Neural cell (in vitro differentiated cells): ENCODE measurements around the gene IDH3G. TPM values are rescaled to one million over a fixed set of nuclear protein-coding genes. Genes with fewer than 3 reads are reported as not detected.

Experiments
- H2AFZ ChIP-seq: fragments of 200-600, 300-800 bp; sonication (generic), shearing (Covaris generic); 2 replicates; pipeline ENCODE4 v1.6.0; 2014; ENCODE audit warnings: low read depth, mild to moderate bottlenecking, antibody characterized with exemption, low read length, moderate library complexity
- H3F3A ChIP-seq: fragments of 200-600 bp; shearing (Covaris generic); 2 replicates; pipeline ENCODE4 v1.6.1; 2016; ENCODE audit warnings: mild to moderate bottlenecking, moderate library complexity, mixed read lengths, antibody characterized with exemption, low read length; ENCODE audit not compliant: insufficient read depth, poor library complexity, severe bottlenecking
- H3K27ac ChIP-seq: fragments of 200-600, 300-800 bp; sonication (generic), shearing (Covaris generic); 2 replicates; pipeline ENCODE4 v1.5.1; 2014; ENCODE audit warnings: mild to moderate bottlenecking, low read length, moderate library complexity
- H3K27me3 ChIP-seq: fragments of 300-800, 200-600 bp; sonication (generic), shearing (Covaris generic); 2 replicates; pipeline ENCODE4 v1.6.0; 2014; ENCODE audit warnings: mild to moderate bottlenecking, low read depth, low read length, moderate library complexity; ENCODE audit not compliant: insufficient read depth
- H3K36me3 ChIP-seq: fragments of 300-800, 200-600 bp; sonication (generic), shearing (Covaris generic); 2 replicates; pipeline ENCODE4 v1.5.1; 2014; ENCODE audit warnings: mild to moderate bottlenecking, antibody characterized with exemption, low read length, moderate library complexity; ENCODE audit not compliant: insufficient read depth
- H3K4me2 ChIP-seq: fragments of 300-800, 200-600 bp; sonication (generic), shearing (Covaris generic); 2 replicates; pipeline ENCODE4 v1.6.0; 2014; ENCODE audit warnings: mild to moderate bottlenecking, low read length
- H3K4me3 ChIP-seq: fragments of 300-800, 200-600 bp; sonication (generic), shearing (Covaris generic); 2 replicates; pipeline ENCODE4 v1.5.1; 2014; ENCODE audit warnings: mild to moderate bottlenecking, low read length, moderate library complexity
- H3K79me2 ChIP-seq: fragments of 200-600 bp; shearing (Covaris generic); replicated peaks from 2 replicates; pipeline ENCODE4 v1.6.0; 2014; ENCODE audit warnings: mild to moderate bottlenecking, low read length, moderate library complexity; ENCODE audit not compliant: insufficient read depth
- H3K9ac ChIP-seq: fragments of 300-800, 200-600 bp; sonication (generic), shearing (Covaris generic); 2 replicates; pipeline ENCODE4 v1.6.1; 2016; ENCODE audit warnings: mild to moderate bottlenecking, low read length, mixed read lengths
- H3K9me2 ChIP-seq: fragments of 200-600 bp; shearing (Covaris generic); 2 replicates; pipeline ENCODE4 v1.6.1; 2016; ENCODE audit warnings: mild to moderate bottlenecking, low read length, mixed read lengths; ENCODE audit not compliant: insufficient read depth
- H3K9me3 ChIP-seq: fragments of 200-600, 300-800 bp; sonication (generic), shearing (Covaris generic); 2 replicates; pipeline ENCODE4 v1.6.1; 2016; ENCODE audit warnings: mild to moderate bottlenecking, mixed run types, low read length, moderate library complexity, mixed read lengths
- H4K20me1 ChIP-seq: fragments of 200-600 bp; shearing (Covaris generic); 2 replicates; pipeline ENCODE4 v1.6.1; 2016; ENCODE audit warnings: mild to moderate bottlenecking, mixed run types; ENCODE audit not compliant: insufficient read depth
- EP300 ChIP-seq: fragments of 450-650 bp; conservative IDR thresholded peaks from 2 replicates; pipeline ENCODE4 v1.6.1; 2014; ENCODE audit warnings: antibody characterized with exemption, mild to moderate bottlenecking, moderate library complexity; ENCODE audit not compliant: poor library complexity, severe bottlenecking
- EZH2 ChIP-seq: fragments of 200-600, 300-800 bp; shearing (Covaris generic), sonication (generic); IDR thresholded peaks from 2 replicates; pipeline ENCODE4 v1.6.1; 2014; ENCODE audit warnings: antibody characterized with exemption, low read length, borderline replicate concordance, mild to moderate bottlenecking; ENCODE audit not compliant: insufficient read depth, poor library complexity, severe bottlenecking
- MXI1 ChIP-seq: fragments of 450-650 bp; conservative IDR thresholded peaks from 2 replicates; pipeline ENCODE4 v1.6.1; 2014; ENCODE audit warnings: antibody characterized with exemption, mild to moderate bottlenecking; ENCODE audit not compliant: poor library complexity, severe bottlenecking
- POLR2AphosphoS5 ChIP-seq: IDR thresholded peaks from 2 replicates; pipeline ENCODE4 v1.6.1; 2012
- RAD21 ChIP-seq: fragments of 450-650 bp; conservative IDR thresholded peaks from 2 replicates; pipeline ENCODE4 v1.6.1; 2014; ENCODE audit warnings: antibody characterized with exemption, mild to moderate bottlenecking, moderate library complexity
- REST ChIP-seq: IDR thresholded peaks from 2 replicates; pipeline ENCODE4 v1.6.1; 2012; ENCODE audit warnings: borderline replicate concordance
- SMC3 ChIP-seq: fragments of 450-650 bp; conservative IDR thresholded peaks from 2 replicates; pipeline ENCODE4 v1.6.1; 2014; ENCODE audit warnings: antibody characterized with exemption, mild to moderate bottlenecking, moderate library complexity; ENCODE audit not compliant: poor library complexity
- TAF1 ChIP-seq: IDR thresholded peaks from 2 replicates; pipeline ENCODE4 v1.6.1; 2012; ENCODE audit warnings: low read depth
- polyA plus RNA-seq: library from polyadenylated mRNA; depleted of rRNA; stranded (reverse); fragments of >200 nt; gene quantifications from 2 replicates; pipeline ENCODE4 v1.2.3, GENCODE V29; 2014
- TF ChIP-seq, protein P1 (sequence below): fragments of 450-650 bp; IDR thresholded peaks from 2 replicates; pipeline ENCODE4 v1.5.1; 2014; ENCODE audit warnings: antibody characterized with exemption, mild to moderate bottlenecking, moderate library complexity; ENCODE audit not compliant: poor library complexity, severe bottlenecking

The IDH3G gene
- polyA plus RNA-seq, 1 donor from 2014 or later: 64.7 TPM

- Histone ChIP-seq H2AFZ (no peak overlapping the region), H3K27ac (no peak overlapping the region), H3F3A (no peaks in the 10 kb centered on the region), H3K4me3 (no peak overlapping the region), H3K36me3 (no peaks in the 10 kb centered on the region), H3K4me2 (no peak overlapping the region), H3K9me3 (no peaks in the 10 kb centered on the region), H3K27me3 (no peaks in the 10 kb centered on the region), H3K9me2 (no peaks in the 10 kb centered on the region), H3K79me2 (peaks cover 13% of the 10 kb centered on the region), H4K20me1 (no peaks in the 10 kb centered on the region), H3K9ac (no peak overlapping the region)
- TF ChIP-seq, protein P1, sequence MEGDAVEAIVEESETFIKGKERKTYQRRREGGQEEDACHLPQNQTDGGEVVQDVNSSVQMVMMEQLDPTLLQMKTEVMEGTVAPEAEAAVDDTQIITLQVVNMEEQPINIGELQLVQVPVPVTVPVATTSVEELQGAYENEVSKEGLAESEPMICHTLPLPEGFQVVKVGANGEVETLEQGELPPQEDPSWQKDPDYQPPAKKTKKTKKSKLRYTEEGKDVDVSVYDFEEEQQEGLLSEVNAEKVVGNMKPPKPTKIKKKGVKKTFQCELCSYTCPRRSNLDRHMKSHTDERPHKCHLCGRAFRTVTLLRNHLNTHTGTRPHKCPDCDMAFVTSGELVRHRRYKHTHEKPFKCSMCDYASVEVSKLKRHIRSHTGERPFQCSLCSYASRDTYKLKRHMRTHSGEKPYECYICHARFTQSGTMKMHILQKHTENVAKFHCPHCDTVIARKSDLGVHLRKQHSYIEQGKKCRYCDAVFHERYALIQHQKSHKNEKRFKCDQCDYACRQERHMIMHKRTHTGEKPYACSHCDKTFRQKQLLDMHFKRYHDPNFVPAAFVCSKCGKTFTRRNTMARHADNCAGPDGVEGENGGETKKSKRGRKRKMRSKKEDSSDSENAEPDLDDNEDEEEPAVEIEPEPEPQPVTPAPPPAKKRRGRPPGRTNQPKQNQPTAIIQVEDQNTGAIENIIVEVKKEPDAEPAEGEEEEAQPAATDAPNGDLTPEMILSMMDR: no peak
- TF ChIP-seq EZH2 (no peak), MXI1 (no peak), REST (no peak), EP300 (no peak), POLR2AphosphoS5 (no peak), TAF1 (no peak), SMC3 (no peak), RAD21 (no peak)
These were observed 6.6 kb upstream of the IDH3G start for GRCh38 chrX:153800746-153801145.

- H2AFZ ChIP-seq: no peak overlapping the region
- no peak overlapping the region for H3K9ac ChIP-seq
- H3K27ac ChIP-seq: no peak overlapping the region
- peaks cover 18% of the 10 kb centered on the region for H3K79me2 ChIP-seq
- H3K36me3 ChIP-seq: no peaks in the 10 kb centered on the region
- no peaks in the 10 kb centered on the region for H3F3A ChIP-seq
- H3K9me2 ChIP-seq: no peaks in the 10 kb centered on the region
- no peaks in the 10 kb centered on the region for H3K27me3 ChIP-seq
- no peak overlapping the region for H3K4me3 ChIP-seq
- H3K9me3 ChIP-seq: no peaks in the 10 kb centered on the region
- H4K20me1 ChIP-seq: no peaks in the 10 kb centered on the region
- TF ChIP-seq EP300 (no peak), SMC3 (no peak)
- no peak overlapping the region for H3K4me2 ChIP-seq
These were observed 6.1 kb upstream of the IDH3G start for GRCh38 chrX:153800177-153800722.

DNA sequence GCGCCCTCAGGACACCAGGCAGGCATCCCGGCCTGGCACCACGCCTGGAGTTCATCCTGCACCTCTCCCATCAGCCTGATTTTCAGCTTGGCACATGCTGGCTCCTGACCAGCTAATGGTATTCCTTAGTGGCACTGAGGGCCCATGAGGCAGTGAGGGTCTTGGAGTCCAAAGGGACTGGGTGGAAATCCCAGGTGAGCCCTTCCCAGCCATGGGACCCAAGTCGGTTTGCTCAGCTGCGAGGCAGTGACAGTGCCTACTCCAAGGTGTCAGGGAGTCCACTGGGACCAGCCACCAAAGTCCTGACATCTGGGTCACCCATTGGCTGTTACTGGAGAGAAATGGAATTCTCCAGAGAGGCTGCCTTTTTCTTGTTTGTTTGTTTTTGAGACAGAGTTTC is 5.2 kb upstream of the IDH3G start:
- Histone ChIP-seq H3K27ac (no peak overlapping the region), H3K9me3 (no peaks in the 10 kb centered on the region), H3K36me3 (no peaks in the 10 kb centered on the region), H3K4me3 (no peak overlapping the region), H2AFZ (no peak overlapping the region), H3F3A (no peaks in the 10 kb centered on the region), H3K4me2 (no peak overlapping the region), H3K9ac (no peak overlapping the region), H3K27me3 (no peaks in the 10 kb centered on the region), H3K79me2 (peaks cover 21% of the 10 kb centered on the region), H3K9me2 (no peaks in the 10 kb centered on the region), H4K20me1 (no peaks in the 10 kb centered on the region)
- TF ChIP-seq EZH2 (no peak), REST (no peak), EP300 (no peak), SMC3 (no peak), RAD21 (no peak), TAF1 (no peak), MXI1 (no peak), POLR2AphosphoS5 (no peak)
- TF ChIP-seq, protein P1: no peak
